NCI-H82 (cell line): Measurements from ENCODE around the gene TNS1.
"Not testable (repeated sequence)": the region's sequence is repeated elsewhere in the genome, so short reads cannot be mapped to it uniquely, and the experiment has no call there.

ENCODE experiments used
- DNase-seq: peaks from one replicate; lab custom pipeline; 2025; lab: John Stamatoyannopoulos, UW

The TNS1 gene

GRCh38 chr2:218002845-218003180 is at the start of gene TNS1:
TNS1 (minus strand) TSS chr2:218002995; CDS start chr2:218002872, 123 bp downstream.
- peak; percentile 58 for DNase-seq

- no peak for DNase-seq
These were observed 49.1 kb upstream of the TNS1 start for GRCh38 chr2:218051903-218052302.

GRCh38 chr2:218047536-218048225 is 44.9 kb upstream of the TNS1 start:
- DNase-seq = no peak

GRCh38 chr2:218046238-218046637 is 43.4 kb upstream of the TNS1 start:
- DNase-seq = no peak

- not testable (repeated sequence) for DNase-seq
These were observed 41.8 kb upstream of the TNS1 start for GRCh38 chr2:218044599-218044998.

- no peak for DNase-seq
These were observed 40.9 kb upstream of the TNS1 start for GRCh38 chr2:218043701-218044109.

- DNase-seq = no peak
These were observed 40.3 kb upstream of the TNS1 start for GRCh38 chr2:218043100-218043499.

- no peak for DNase-seq
These were observed 38.7 kb upstream of the TNS1 start for GRCh38 chr2:218041302-218042168.

- no peak for DNase-seq
These were observed 38.1 kb upstream of the TNS1 start for GRCh38 chr2:218040883-218041282.

- no peak for DNase-seq
These were observed 36.4 kb upstream of the TNS1 start for GRCh38 chr2:218039171-218039570.

- DNase-seq = peak; percentile 13
These were observed 33.6 kb upstream of the TNS1 start for GRCh38 chr2:218036371-218036770.

- DNase-seq = no peak
These were observed 32.8 kb upstream of the TNS1 start for GRCh38 chr2:218035463-218036100.

GRCh38 chr2:218034497-218035213 is 31.9 kb upstream of the TNS1 start:
- peak; percentile 64 for DNase-seq

- DNase-seq = no peak
These were observed 31.0 kb upstream of the TNS1 start for GRCh38 chr2:218033590-218034496.

GRCh38 chr2:218033208-218033589 is 30.4 kb upstream of the TNS1 start:
- DNase-seq = no peak

GRCh38 chr2:218032336-218033171 is 29.8 kb upstream of the TNS1 start:
- DNase-seq = peak; percentile 29

- DNase-seq = no peak
These were observed 29.0 kb upstream of the TNS1 start for GRCh38 chr2:218031771-218032257.

GRCh38 chr2:218031261-218031660 is 28.5 kb upstream of the TNS1 start:
- DNase-seq = no peak

- DNase-seq = no peak
These were observed 27.8 kb upstream of the TNS1 start for GRCh38 chr2:218030409-218031195.
